ENCODE data around the gene INHBC.

GRCh38 chr12:57498132-57498502 lies 63.5 kb downstream of the INHBC start:
- no peak for TF ChIP-seq CTCF (IDR thresholded peaks at IDR 0.05 in 2 of 3, conservative IDR thresholded peaks at IDR 0.05 in 1 of 3; ENCODE audit: borderline replicate concordance in 1 of 3, insufficient read depth in 1 of 3, low read depth in 2 of 3, low read length in 2 of 3)
- no peak for TF ChIP-seq POLR2AphosphoS5 (IDR thresholded peaks at IDR 0.05; ENCODE audit: low read depth, low read length)
- no peak for TF ChIP-seq POLR2A (IDR thresholded peaks at IDR 0.05; ENCODE audit: borderline replicate concordance, extremely low read depth, insufficient read depth, insufficient read length)
- no peak for TF ChIP-seq ZBTB33 (IDR thresholded peaks at IDR 0.05; ENCODE audit: extremely low read depth, insufficient replicate concordance, low read length)
- TF ChIP-seq RAD21 (IDR thresholded peaks at IDR 0.05; ENCODE audit: low read depth), result no peak
- no peak for TF ChIP-seq EZH2phosphoT487 (IDR thresholded peaks at IDR 0.05; ENCODE audit: borderline replicate concordance)
- TF ChIP-seq JUND (IDR thresholded peaks at IDR 0.05), result no peak
- TF ChIP-seq EZH2 (IDR thresholded peaks at IDR 0.05), result no peak
- TF ChIP-seq TCF7L2 (IDR thresholded peaks at IDR 0.05; ENCODE audit: borderline replicate concordance, extremely low read depth, insufficient read depth, insufficient read length), result no peak
